HG02938 (cell line): ENCODE results near the gene HBE1.
"Not testable (repeated sequence)": the region's sequence is repeated elsewhere in the genome, so short reads cannot be mapped to it uniquely, and the experiment has no call there.

Experiments
- ATAC-seq: cut with Tn5 transposase; IDR thresholded peaks from one replicate; pipeline ENCODE4 v1.9.1; 2021; ENCODE audit warnings: mild to moderate bottlenecking, moderate library complexity; ENCODE audit not compliant: unreplicated experiment

The HBE1 gene

DNA sequence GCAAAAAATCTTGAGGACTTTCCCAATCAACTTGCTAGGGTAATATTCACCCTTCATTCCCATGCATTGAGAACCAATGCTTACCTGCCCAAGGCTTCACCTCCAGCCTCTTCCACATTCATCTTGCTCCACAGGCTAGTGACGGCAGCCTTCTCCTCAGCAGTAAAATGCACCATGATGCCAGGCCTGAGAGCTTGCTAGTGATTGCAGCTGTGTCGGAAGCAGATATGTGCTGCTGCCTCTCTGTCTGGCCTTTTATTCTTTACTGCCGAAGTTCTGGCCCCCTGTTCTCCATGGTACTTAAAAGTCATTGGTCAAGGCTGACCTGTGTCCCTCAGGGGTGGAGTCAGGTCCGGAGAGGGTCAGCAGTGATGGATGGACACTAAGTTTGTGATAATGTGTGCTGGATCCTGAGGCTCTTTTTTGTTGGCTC lies at the start of gene HBE1:
TSS of gene HBE1 (minus strand) at position 231 of the 433 bp plus-strand sequence. CDS start at position 176, 55 bp downstream.
- no peak for ATAC-seq

DNA sequence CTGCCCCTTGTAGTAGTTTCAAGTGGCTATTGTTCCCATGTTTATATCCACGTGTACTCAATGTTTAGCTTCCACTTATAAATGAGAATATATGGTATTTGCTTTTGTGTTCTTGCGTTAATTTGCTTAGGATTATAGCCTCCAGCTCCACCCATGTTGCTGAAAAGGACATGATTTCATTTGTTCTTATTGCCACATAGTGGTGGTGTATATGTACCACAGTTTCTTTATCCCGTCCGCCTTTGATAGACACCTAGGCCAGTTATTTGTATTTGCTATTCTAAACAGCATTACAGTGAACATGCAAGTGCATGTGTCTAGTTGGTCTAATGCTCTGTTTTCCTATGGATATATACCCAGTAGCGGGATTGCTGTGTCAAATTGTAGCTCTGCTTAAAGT lies 47.5 kb upstream of the HBE1 start:
- ATAC-seq = no peak

DNA sequence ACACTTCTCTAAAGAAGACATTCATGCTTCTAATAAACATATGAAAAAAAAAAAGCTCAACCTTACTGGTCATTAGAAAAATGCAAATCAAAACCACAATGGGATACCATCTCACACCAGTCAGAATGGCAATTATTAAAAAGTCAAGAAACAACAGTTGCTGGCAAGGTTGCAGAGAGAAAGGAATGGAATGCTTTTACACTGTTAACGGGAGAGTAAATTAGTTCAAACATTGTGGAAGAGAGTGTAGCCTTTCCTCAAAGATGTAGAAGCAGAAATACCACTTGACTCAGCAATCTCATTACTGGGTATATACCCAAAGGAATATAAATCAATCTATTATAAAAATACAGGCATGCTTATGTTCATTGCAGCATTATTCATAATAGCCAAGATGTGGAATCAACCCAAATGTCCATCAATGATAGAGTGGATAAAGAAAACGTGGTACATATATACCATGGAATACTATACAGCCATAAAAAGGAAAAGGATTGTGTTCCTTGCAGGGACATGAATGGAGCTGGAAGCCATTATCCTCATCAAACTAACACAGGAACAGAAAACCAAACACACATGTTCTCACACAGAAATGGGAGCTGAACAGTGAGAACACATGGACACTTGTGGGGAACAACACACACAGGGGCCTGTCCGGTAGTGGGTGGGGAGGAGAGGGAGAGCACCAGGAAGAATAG lies 43.7 kb upstream of the HBE1 start:
- not testable (repeated sequence) for ATAC-seq

DNA sequence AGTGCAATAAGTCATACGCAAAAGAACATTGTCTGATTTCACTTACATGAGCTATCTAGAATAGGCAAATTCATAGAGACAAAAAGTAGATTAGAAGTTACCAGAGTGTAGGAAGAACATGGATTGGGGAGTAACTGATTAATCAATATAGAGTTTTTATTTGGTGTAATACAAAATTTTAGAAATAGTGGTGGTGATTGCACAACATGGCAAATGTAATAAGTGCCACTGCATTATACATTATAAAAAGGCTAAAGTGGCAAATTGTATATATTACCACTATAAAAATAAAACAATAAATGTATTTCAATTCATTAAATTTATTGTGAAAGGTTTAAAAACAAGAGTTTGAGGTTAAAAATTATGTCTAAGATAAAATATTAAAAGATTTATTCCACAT lies 40.7 kb upstream of the HBE1 start:
- ATAC-seq = no peak

DNA sequence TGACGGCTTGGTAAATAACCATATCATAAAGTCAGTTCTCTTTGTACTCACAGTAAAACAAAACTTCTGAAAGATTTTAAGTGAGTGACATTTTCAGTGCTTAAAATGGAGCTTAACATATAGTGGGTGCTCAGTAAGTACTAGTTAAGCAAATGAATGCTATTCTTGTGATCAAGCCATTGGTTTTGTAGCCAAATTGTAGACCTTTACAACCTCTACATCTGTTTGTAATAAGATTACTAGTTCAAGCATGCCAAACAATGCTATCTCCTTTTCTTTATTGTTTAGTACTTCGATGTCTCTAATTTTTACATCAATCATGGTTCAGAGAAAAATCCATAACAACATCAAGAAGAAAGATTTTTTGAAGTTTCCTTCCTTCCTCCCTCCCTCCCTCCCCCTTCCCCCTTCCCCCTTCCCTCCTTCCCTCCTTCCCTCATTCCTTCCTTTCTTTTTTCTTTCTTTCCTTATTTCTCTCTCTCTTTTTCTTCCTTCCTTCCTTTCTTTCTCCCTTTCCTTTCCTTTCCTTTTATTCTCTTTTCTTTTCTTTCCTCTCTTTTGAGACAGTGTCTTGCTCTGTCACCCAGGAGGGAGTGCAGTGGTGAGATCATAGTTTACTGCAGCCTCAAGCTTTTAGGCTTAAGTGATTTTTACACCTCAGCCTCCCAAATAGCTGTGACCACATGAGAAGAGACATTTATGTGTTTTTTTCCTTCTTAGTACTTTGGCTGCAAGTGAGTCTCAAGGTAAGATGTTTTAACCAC lies 37.7 kb upstream of the HBE1 start:
- ATAC-seq = no peak

- no peak for ATAC-seq
These were observed 34.3 kb upstream of the HBE1 start for GRCh38 chr11:5304046-5304445.

DNA sequence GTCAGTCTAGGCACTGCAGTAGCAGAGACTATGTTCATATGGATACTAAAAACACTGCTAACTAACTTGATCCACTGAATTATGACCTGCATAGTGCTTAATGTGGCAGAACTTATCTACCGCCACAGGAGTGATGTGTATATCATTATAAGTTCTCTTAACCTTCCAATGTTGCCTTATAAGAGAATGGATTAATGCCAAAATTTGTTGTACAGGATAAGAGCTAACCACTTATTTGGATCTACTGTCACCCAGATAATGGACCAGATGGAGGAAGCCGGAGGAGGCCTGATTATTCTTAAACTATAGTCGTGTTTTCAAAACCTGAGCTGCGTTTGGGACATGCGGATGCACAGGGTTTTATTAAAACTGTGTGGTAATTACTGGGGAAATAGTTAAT lies 33.9 kb upstream of the HBE1 start:
- ATAC-seq = no peak

DNA sequence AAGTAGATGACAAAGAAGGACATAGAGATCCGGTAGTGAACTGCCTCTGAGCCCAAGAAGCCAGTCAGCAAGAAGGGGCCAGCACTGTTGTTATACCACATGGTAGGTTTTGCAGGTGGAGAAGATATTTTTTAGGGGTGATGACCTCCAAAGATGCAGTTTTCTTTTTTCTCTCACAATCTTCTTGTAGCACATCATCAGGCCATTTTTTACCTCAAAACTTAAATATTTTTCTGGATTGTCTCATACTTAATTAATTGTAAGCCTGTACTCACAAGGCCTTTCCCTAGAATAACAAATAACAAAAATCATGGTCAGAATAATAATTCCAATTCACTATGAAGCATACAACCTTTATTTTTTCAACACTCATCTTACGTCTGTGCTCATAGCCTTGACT lies 32.1 kb upstream of the HBE1 start, which contains the start of gene OR51B4:
TSS of gene OR51B4 (minus strand) at position 101 of the 400 bp plus-strand sequence. CDS start at position 101, 0 bp downstream.
- no peak for ATAC-seq

DNA sequence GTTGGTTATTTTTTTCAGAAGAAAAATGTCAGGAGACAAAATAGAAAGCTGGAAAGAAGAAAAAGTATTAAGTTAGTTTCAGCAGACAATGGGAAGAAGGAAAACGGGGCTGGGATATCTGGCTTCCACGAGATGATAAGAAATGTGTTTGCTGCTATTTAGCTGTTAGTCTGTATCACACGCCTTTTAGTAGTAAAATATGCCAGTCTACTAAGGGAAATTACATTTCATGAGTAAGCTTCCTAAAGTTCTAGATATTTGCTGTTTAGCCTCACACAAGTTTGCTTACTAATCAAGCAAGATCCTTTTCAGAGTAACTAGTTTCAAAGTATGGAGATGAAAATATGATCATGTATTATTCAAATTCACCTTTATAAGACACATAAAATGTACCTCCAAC lies 30.5 kb upstream of the HBE1 start:
- ATAC-seq = no peak

- ATAC-seq = no peak
These were observed 28.7 kb upstream of the HBE1 start for GRCh38 chr11:5298451-5298850.

GRCh38 chr11:5297721-5298323 lies 28.1 kb upstream of the HBE1 start:
- no peak for ATAC-seq

- not testable (repeated sequence) for ATAC-seq
These were observed 24.7 kb upstream of the HBE1 start for GRCh38 chr11:5294342-5294995.

GRCh38 chr11:5293028-5293427 lies 23.3 kb upstream of the HBE1 start:
- no peak for ATAC-seq

DNA sequence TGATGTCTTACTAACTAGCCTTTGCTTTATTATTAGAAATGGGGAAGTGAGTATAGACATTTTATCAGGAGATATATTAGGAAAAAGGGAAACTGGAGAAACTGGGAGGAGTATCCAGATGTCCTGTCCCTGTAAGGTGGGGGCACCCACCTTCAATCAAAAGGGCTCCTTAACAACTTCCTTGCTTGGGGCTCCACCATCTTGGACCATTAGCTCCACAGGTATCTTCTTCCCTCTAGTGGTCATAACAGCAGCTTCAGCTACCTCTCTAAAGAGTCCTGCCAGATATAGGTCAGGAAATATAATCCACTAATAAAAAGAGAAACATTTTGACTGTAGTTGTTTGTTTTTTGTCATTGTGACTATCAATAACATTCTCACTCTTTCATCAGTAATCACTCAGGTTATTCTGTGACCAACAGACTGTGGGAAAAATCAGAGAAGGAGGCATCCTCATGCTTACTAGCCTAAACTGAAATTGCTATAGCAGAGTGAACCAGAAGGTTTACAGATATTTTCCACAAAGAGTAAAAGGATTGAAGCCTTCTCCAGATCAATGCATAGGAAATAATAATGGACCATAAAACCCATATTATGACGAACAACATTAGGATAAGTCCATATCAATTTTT lies 21.6 kb upstream of the HBE1 start:
- peak; percentile 89 for ATAC-seq

GRCh38 chr11:5290106-5290505 lies 20.4 kb upstream of the HBE1 start:
- ATAC-seq = no peak

DNA sequence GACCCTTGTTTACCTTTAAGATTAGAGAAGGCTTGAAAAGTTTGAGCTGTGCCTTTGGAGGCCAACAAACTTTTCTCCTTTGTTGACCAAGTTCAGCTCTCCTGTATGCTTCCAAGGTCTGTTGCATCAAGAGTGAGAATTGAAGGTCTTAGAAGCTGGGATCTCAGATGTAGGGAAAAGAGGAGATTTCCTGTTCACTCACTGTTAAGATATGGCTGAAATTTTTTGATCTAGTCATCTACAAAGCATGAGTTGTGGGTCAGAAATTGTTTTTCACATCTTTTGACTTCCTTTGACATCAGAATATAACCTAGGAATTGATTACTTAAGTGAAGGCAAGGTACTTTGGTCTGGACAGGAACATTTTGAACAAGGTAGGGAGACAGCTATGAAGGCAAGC lies 20.0 kb upstream of the HBE1 start:
- ATAC-seq = no peak

GRCh38 chr11:5288906-5289550 lies 19.3 kb upstream of the HBE1 start:
- ATAC-seq = no peak

DNA sequence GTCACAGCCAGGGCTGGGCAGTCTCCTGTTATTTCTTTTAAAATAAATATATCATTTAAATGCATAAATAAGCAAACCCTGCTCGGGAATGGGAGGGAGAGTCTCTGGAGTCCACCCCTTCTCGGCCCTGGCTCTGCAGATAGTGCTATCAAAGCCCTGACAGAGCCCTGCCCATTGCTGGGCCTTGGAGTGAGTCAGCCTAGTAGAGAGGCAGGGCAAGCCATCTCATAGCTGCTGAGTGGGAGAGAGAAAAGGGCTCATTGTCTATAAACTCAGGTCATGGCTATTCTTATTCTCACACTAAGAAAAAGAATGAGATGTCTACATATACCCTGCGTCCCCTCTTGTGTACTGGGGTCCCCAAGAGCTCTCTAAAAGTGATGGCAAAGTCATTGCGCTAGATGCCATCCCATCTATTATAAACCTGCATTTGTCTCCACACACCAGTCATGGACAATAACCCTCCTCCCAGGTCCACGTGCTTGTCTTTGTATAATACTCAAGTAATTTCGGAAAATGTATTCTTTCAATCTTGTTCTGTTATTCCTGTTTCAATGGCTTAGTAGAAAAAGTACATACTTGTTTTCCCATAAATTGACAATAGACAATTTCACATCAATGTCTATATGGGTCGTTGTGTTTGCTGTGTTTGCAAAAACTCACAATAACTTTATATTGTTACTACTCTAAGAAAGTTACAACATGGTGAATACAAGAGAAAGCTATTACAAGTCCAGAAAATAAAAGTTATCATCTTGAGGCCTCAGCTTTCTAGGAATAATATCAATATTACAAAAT lies 18.6 kb upstream of the HBE1 start:
- no peak for ATAC-seq

DNA sequence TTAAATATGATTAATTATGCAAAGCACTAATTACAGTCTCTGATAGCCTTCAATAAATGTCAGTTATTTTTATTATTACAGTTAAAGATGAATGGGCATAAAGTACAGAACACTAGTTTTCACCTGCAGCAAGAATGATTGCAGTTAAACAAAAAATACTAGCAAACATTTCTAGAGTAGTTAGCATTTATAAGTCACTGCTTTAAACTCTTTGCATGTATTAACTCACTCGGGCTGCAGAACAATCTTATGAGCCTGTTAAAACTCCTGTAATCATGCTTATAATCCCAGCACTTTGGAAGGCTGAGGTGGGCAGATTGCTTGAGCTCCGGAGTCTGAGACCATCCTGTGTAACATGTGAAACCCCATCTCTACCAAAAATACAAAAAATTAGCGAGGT lies 17.2 kb upstream of the HBE1 start:
- no peak for ATAC-seq

DNA sequence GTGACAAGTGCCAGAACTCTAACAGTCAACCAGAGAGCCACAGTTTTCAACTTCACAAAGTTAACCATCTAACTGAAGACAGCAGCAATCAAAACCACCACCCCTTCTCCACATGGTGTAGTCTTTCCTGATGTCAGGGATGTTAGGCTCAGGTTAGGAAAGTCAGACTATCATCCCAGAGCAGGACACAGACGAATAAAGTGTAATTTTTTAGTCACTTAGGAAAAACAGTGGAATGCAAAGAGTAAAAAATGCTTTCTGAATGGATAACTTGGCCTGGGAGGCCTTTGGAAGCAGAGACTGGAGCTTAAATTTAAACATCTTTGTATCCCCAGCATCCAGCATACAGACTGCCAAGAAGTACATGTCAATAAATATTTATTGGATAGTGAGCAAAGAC lies 16.6 kb upstream of the HBE1 start:
- ATAC-seq = no peak
